HG03354 (cell line): ENCODE data around the gene UBD.

Experiments used
- ATAC-seq: cut with Tn5 transposase; IDR thresholded peaks from one replicate; pipeline ENCODE4 v1.9.1; 2021; ENCODE audit warnings: mild to moderate bottlenecking; ENCODE audit not compliant: unreplicated experiment, poor library complexity, severe bottlenecking

The UBD gene

DNA sequence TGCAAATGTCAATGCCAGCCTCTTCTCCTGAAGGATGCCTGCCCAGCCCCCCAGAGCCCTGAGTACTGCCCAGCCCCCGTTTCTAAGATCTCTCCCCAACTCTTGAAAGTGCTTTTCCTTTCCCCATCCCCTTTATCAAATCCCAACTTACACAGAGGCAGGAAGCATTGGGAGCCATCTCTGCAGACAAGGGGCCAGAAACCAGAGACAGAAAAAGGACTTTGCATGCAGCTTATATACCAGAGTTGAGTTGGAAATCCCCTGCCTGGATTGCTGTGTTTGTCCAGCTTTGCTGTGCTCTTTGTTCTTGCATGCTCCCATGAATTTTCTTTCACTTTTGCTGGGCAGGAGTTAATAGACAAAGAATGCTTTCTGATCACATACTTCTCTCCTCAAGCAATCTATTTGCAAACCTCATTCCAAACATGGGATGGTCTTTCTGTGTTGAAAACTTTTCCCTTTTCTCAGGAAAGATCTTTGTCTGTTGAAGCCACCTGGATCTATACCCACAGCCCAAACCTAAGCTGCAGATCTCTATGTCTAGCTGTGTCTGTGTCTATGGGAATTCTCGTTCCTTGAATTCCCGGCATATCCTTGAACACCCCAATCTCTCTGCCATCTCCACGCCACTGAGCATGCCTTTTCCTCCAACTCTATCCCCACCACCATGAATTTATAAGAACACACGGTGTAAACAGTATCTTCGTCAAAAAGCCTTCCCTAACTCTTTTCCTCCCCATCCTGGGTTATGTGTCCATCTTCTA, at the start of gene UBD:
Gene UBD (minus strand): TSS at position 209 of the 764 bp plus-strand sequence. CDS start 31 bp downstream, at position 178.
- ATAC-seq = no peak

DNA sequence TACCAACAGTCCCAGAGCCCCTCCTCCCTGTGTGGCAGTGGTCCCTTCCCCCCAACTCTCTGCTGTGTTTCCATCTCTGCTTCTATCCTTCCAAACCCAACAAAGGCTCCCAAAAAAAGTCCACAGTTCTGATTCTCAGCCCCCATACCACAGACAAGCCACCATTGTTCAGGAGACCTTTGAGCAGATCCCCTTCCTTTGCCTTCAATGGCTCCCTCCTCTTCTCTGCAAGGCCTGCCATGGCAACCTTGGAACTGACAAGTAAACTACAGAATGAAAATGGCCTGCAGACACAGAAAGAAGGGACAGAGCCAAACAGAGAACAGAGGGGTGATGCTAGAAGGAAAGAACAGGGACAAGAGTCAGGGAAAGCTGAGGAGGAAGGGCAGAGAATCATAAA, 48.6 kb upstream of the UBD start:
- ATAC-seq = no peak

DNA sequence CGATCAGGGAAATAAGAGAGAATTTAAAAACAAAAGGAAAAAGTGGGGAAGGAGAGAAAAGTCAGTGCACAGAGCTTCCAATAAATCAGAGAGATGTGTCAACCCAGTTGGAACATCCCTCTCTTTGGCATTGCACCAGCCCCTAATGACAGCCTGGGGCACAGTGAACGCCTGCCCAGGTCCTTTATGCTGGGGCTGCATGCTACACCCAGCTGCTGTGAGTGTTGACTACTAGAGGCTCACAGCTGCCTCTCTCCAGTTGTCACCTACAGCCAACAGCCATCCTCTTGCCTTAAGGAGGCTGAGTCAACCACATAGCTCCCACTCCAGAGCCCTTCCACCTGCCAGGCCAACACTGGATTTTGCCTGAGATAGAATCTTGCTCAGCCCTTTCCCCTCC, 44.4 kb upstream of the UBD start:
- ATAC-seq = no peak

DNA sequence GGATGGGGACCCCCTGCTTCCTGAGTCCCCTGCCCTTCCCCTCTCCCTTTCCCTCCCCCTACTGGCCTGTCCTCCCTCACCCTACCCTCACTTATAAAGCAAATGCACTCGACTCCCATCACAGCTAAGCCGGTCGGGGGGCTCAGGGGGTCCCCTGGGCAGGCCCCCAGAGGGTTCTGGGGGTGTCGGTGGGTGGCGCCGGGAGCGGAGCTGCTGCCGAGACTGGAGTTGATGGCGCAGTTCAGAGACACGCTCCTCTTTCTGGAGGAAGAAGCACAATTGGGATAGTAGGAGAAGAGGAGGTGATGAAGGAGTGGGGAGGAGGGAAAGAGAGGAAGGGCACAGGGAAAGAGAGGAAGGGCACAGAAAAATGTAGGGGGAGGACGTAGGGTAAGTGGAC, 43.9 kb upstream of the UBD start:
- ATAC-seq = no peak

DNA sequence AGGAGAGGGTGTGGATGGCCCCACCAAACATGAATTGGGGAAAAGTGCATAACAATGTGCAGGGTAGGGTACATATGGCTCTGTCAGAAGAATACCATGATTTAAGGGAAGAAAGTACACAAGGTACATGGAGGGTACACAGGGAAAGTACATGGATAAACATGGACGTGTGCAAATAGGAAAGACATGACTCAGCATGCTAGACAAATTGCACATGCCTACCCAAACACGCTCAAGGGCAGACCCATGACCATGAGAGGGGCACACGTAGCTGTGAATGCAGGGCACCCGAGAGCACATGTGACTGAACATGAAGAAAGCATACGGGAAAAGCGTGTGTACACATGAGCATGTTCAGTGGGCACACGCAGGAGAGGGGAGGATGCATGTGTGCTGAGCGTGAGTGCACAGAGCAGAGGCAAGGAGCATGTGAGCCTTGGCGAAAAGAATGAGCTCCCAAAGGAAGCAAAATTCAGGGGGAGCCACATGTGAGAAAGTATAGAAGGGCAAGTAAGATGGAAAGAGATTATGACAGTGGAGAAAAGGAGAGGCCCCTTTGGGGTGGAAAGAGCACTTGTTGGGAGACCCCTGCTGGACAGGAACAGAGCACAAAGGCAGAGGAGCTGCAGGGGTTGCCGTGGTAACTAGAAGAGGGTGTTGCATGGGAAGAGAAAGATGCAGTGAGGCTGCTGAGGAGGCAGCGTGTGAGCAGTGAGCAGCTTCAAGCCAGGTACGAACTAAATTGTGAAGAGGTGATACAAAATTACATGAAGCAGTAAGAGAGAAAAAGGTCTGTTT, 43.2 kb upstream of the UBD start:
- no peak for ATAC-seq

DNA sequence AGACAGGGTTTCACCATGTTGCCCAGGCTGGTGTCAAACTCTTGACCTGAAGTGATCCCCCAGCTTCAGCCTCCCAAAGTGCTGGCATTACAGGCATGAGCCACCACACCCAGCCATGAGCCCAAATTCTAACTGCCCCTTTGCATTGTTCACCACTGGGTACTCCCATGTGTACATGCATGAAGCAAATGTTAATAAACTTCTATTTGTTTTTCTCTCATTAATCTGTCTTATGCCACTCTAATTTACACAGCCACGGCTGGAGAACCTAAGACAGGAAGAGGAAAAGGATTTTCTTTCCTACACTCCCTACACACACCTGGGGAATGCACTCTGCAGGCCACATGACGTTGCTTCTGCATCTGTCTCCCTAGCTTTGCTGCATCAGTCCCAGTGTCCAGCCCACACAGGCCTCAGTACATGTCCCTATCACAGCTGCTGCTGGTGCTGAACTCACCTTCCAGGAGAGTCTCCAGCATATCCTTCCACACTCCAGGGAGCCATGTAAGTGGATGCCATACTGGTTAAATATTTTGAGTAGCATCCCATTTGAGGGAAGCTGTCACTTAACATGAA, 38.7 kb upstream of the UBD start:
- ATAC-seq = no peak

DNA sequence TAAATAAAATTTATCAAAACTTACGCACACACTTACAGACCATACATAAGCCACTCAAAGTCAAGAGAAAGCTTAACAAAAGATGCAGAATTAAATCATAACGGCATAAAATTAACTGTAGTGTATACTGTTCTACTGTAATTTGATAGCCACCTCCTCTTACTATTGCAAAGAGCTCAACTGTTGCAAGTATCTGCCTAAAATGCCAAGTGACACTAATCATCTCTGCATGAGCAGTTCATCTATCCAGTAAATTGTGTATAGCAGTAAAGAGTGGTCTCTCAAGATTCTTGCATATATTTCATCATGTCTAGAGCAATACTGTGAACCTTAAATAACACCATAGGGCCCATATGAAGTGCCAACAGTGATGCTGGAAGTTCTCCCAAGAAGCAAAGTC, 37.7 kb upstream of the UBD start:
- ATAC-seq = no peak

DNA sequence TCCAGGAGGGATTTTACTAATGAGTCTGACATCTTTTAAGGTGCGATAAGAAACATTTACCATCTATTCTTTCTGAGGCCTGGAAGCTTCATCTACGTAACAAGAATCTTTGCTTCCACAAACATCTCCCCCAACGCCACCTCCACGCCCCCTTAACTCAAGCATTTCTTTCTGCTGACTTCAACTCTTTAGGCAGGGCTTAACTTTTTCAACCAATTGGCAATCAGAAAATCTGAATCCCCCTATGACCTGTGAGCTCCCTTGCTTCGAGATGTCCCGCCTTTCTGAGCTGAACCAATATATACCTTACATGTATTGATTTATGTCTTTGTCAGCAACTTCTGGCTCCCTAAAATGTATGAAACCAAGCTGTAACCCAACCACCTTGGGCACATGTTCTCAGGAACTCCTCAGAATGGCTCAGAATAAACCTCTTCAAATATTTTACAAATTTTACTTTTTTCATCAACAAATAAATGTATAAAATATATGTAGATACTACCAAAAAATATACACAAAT, 36.9 kb upstream of the UBD start:
- ATAC-seq = no peak

DNA sequence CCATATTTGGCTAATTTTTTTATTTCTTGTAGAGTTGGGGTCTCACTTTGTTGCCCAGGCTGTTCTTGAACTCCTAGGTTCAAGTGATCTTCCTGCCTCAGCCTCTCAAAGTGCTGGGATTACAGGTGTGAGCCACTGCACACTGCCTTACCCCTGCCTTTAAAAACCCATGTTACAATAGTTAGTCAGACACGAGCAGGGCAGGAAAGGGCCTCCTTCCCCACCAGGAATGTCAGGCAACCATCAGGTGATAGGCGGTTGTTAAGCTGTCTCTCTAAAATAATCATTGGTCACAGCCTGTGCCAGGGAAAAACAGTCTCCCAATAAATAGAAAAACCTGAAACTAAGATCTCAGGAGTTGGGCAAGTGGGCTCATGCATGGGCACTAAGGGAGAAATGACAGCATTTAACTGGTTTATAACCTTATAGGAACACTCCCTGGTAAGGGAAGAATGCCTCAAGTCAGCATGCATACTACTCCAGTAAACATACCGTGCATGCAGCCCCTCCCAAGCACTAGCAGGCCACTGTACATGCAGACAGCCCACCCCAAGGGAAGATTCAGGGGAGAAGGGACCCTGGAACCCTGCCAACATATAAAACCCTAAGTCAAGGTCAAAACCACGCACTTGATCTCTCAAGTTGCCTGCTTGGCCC, 33.8 kb upstream of the UBD start:
- no peak for ATAC-seq

DNA sequence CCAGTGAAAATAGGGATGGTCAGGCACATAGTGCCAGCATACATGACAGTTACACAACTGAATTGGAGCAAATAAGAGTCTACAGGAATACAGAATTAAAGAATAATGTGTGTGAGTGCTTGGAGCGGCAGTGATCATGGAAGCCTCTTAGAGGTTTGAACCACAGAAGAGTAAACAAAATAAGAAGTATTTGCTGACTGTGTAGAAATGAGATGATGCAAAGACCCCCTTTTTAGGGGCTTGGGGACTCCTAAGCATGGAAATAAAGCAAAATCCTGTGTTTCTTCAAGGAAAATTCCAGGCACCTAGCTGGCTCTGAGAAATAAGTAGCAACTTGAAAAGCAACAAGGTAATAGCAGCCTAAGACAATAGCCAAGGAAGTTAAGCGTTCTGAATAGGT, 32.1 kb upstream of the UBD start:
- ATAC-seq = no peak

DNA sequence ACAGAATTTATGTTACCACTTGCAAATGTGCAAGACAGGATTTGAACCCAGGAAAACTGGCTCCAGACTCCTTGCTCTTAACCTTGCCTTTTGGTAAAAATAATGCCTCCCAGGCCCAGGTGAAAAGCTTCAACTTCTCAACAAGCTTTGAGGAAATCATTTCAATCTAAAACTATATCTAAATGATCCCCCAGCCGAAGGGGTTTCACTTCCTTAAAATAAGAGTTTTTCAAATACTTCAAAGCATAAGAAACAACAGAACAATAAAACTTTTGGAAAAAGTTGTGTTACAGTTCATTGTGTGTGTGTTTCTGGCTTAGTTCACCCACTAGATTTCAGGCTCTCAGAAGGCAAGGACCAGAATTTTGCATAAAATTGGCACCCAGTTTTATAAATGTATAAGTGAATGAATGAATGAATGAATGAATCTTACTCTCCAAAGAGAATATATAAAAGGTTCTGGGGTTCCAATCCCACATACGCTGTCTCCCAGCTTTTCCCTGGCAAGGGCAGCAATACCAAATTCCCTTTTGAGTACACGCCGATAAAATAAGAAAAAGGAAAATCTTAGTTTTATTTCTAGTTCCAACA, 30.8 kb upstream of the UBD start:
- ATAC-seq = no peak

DNA sequence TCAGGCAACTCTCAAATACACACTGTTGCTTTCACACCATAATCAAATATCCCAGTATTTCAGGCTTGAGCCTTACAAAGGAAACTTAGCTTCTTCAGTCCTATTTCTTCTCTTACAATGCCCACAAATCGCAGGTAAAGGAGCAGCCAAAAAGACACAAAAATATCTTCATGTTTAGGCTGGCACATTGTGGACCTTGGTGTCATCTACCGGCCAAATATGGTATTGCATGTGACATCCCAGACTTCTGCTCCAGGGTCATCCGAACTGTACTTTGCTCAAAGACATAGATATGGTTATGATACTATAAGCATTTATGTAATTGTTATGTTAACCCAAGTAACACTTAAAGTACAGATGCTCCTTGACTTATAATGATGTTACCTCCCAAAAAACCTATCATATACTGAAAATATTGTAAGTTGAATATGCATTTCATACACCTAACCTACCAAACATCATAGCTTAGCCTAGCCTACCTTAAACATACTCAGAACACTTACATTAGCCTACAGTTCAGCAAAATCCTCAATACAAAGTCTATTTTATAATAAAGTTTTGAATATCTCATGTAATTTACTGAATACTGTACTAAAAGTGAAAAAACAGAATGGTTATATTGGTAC, 30.0 kb upstream of the UBD start:
- no peak for ATAC-seq

DNA sequence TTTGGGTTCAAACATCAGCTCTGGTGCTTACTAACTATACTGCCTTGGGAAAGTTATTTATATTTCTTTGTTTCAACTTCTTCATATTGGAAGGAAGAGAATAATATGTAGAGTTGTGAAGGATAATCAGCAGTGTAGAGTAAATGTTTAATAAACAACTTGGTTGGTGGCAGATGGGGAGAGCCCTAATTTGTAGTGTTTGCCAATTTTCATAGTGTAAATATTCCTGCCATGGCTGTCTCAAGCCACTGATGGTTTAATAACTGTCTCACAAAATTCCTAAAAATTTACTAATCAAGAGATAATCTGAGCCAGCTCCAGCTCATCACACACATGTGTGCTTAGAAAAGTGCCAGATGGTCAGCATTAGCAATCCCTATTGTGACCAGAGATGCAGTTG, 25.3 kb upstream of the UBD start, which contains the start of gene OR2H2:
Gene OR2H2 (plus strand): TSS at position 301 of the 400 bp plus-strand sequence. CDS start 2,824 bp downstream, outside the sequence.
- ATAC-seq = no peak

DNA sequence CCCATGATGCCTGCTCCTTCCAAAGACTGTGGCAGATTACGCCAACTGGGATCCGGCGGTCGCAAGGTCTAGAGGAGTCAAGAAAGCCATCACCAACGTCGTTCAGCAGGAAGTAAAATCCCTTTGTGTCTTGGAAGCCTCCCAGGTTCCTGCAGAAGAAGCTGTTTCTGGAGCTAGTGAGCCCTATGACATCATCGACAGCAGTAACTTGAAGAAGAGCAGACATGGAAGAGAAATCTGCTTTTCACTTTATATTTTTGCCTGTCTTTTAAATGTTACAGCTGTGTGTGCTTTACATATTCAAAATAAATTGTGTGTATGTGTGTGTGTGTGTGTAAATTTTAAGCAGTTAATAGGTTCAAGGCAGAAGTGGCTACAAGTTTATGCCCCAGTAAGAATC, 18.0 kb upstream of the UBD start:
- no peak for ATAC-seq

DNA sequence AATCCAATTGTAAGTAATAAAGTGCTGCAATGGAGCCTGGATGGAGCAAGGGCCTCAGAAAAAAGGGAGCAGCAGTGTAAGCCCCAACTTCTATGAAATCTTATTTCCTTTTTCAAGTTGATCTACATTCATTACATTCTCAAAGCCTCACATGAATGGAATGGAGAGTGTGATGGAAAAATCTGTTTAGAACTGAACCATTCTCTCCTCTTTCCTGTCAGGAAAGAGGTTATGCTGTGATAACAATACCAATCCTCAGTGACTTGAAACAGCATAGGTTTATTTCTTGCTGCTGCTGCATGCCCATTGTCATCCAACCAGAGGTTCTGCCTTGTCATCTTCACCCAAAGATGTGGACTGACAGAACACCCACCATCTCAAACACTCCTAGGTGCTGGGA, 16.5 kb upstream of the UBD start:
- ATAC-seq = no peak

DNA sequence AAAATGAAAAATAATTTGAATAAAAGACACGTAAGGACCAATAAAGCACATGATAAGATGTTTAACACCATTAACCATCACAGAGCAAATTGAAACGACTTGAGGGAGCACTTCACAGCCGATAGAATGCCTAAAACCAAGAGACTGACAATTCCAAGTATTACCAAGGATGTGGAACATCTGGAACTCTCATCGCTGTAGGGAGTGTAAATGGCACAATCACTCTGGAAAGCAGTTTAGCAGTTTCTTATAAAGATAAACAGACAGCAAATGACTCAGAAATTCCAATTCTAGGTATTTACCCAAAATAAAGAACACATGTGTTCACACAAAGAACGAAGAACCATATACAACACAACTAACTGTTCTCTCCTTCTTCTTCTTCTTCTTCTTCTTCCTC, 8.5 kb upstream of the UBD start:
- no peak for ATAC-seq

DNA sequence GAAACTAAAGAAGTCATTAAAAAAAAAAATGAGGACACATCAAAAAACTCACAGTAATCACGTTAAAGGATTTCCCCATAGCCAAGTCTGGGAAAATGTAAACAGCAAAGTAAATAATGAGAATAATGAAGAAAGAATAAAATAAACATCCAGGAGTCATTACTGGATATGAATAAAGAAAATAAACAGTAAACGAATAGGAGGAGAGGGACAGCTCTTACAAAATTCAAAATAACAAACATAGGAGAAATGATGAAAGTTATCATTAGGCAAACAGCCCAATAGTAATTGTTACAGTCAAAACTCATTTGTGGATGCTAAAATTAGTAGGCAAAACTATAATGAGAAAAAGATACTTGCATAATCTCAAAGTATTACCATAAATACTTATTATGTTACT, 8.0 kb upstream of the UBD start:
- ATAC-seq = no peak

DNA sequence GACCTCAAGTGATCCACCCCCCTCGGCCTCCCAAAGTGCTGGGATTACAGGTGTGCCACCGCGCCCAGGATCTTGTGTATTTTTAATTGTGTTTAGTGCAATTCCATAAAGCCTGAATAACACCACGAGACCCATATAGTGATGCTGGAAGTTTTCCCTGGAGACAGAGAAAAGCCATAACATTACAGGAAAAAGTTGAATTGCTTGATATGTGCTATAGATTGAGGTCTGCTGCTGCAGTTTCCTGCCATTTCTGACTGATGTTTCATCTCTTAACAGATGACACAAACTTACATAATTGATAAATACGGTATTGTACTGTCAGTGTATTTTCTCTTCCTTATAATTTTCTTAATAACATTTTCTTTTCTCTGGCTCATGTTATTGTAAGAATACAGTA, 7.3 kb upstream of the UBD start:
- no peak for ATAC-seq

DNA sequence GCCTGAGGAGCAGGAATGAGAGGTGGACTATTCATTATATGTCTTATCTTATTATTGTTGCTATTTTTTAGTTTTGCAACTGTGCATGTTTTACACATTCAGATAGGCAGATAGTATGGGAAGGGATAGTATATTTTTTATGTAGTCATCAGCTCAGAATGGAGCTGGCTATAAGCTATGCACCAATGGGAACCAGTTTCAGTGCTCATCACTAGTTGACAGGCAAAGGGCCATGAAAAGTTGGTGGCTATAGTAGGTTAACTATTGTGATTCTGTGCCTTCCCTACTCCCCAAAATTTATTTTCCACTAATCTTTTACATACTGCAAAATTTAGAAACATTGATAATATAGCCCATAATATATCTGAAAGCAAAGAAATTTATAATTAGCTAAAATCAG, 5.3 kb upstream of the UBD start:
- ATAC-seq = no peak
